ENCODE data around the gene NKPD1.

- TF ChIP-seq, protein P1, sequence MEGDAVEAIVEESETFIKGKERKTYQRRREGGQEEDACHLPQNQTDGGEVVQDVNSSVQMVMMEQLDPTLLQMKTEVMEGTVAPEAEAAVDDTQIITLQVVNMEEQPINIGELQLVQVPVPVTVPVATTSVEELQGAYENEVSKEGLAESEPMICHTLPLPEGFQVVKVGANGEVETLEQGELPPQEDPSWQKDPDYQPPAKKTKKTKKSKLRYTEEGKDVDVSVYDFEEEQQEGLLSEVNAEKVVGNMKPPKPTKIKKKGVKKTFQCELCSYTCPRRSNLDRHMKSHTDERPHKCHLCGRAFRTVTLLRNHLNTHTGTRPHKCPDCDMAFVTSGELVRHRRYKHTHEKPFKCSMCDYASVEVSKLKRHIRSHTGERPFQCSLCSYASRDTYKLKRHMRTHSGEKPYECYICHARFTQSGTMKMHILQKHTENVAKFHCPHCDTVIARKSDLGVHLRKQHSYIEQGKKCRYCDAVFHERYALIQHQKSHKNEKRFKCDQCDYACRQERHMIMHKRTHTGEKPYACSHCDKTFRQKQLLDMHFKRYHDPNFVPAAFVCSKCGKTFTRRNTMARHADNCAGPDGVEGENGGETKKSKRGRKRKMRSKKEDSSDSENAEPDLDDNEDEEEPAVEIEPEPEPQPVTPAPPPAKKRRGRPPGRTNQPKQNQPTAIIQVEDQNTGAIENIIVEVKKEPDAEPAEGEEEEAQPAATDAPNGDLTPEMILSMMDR (conservative IDR thresholded peaks at IDR 0.05; ENCODE audit: low read depth in 2 of 2), result no peak
- no peak for TF ChIP-seq POLR2AphosphoS5 (IDR thresholded peaks at IDR 0.05; ENCODE audit: low read depth)
- no peak for TF ChIP-seq NANOG (IDR thresholded peaks at IDR 0.05; ENCODE audit: borderline replicate concordance)
- TF ChIP-seq, protein P2, sequence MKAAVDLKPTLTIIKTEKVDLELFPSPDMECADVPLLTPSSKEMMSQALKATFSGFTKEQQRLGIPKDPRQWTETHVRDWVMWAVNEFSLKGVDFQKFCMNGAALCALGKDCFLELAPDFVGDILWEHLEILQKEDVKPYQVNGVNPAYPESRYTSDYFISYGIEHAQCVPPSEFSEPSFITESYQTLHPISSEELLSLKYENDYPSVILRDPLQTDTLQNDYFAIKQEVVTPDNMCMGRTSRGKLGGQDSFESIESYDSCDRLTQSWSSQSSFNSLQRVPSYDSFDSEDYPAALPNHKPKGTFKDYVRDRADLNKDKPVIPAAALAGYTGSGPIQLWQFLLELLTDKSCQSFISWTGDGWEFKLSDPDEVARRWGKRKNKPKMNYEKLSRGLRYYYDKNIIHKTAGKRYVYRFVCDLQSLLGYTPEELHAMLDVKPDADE (IDR thresholded peaks at IDR 0.05), result no peak
- TF ChIP-seq JUNB (IDR thresholded peaks at IDR 0.05; ENCODE audit: unreplicated experiment), result no peak
- no peak for TF ChIP-seq EZH2 (IDR thresholded peaks at IDR 0.05; ENCODE audit: low read depth, unreplicated experiment)
- TF ChIP-seq EZH2phosphoT487 (IDR thresholded peaks at IDR 0.05; ENCODE audit: unreplicated experiment), result no peak
- TF ChIP-seq, protein P3, sequence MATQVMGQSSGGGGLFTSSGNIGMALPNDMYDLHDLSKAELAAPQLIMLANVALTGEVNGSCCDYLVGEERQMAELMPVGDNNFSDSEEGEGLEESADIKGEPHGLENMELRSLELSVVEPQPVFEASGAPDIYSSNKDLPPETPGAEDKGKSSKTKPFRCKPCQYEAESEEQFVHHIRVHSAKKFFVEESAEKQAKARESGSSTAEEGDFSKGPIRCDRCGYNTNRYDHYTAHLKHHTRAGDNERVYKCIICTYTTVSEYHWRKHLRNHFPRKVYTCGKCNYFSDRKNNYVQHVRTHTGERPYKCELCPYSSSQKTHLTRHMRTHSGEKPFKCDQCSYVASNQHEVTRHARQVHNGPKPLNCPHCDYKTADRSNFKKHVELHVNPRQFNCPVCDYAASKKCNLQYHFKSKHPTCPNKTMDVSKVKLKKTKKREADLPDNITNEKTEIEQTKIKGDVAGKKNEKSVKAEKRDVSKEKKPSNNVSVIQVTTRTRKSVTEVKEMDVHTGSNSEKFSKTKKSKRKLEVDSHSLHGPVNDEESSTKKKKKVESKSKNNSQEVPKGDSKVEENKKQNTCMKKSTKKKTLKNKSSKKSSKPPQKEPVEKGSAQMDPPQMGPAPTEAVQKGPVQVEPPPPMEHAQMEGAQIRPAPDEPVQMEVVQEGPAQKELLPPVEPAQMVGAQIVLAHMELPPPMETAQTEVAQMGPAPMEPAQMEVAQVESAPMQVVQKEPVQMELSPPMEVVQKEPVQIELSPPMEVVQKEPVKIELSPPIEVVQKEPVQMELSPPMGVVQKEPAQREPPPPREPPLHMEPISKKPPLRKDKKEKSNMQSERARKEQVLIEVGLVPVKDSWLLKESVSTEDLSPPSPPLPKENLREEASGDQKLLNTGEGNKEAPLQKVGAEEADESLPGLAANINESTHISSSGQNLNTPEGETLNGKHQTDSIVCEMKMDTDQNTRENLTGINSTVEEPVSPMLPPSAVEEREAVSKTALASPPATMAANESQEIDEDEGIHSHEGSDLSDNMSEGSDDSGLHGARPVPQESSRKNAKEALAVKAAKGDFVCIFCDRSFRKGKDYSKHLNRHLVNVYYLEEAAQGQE (IDR thresholded peaks at IDR 0.05; ENCODE audit: unreplicated experiment), result no peak
- TF ChIP-seq CREB1 (CRISPR knock-in tag; IDR thresholded peaks at IDR 0.05; ENCODE audit: low read depth), result no peak
- no peak for TF ChIP-seq ZNF114 (CRISPR knock-in tag; IDR thresholded peaks at IDR 0.05)
- no peak for TF ChIP-seq STAT1 (IDR thresholded peaks at IDR 0.05; ENCODE audit: unreplicated experiment)
- TF ChIP-seq, protein P4, sequence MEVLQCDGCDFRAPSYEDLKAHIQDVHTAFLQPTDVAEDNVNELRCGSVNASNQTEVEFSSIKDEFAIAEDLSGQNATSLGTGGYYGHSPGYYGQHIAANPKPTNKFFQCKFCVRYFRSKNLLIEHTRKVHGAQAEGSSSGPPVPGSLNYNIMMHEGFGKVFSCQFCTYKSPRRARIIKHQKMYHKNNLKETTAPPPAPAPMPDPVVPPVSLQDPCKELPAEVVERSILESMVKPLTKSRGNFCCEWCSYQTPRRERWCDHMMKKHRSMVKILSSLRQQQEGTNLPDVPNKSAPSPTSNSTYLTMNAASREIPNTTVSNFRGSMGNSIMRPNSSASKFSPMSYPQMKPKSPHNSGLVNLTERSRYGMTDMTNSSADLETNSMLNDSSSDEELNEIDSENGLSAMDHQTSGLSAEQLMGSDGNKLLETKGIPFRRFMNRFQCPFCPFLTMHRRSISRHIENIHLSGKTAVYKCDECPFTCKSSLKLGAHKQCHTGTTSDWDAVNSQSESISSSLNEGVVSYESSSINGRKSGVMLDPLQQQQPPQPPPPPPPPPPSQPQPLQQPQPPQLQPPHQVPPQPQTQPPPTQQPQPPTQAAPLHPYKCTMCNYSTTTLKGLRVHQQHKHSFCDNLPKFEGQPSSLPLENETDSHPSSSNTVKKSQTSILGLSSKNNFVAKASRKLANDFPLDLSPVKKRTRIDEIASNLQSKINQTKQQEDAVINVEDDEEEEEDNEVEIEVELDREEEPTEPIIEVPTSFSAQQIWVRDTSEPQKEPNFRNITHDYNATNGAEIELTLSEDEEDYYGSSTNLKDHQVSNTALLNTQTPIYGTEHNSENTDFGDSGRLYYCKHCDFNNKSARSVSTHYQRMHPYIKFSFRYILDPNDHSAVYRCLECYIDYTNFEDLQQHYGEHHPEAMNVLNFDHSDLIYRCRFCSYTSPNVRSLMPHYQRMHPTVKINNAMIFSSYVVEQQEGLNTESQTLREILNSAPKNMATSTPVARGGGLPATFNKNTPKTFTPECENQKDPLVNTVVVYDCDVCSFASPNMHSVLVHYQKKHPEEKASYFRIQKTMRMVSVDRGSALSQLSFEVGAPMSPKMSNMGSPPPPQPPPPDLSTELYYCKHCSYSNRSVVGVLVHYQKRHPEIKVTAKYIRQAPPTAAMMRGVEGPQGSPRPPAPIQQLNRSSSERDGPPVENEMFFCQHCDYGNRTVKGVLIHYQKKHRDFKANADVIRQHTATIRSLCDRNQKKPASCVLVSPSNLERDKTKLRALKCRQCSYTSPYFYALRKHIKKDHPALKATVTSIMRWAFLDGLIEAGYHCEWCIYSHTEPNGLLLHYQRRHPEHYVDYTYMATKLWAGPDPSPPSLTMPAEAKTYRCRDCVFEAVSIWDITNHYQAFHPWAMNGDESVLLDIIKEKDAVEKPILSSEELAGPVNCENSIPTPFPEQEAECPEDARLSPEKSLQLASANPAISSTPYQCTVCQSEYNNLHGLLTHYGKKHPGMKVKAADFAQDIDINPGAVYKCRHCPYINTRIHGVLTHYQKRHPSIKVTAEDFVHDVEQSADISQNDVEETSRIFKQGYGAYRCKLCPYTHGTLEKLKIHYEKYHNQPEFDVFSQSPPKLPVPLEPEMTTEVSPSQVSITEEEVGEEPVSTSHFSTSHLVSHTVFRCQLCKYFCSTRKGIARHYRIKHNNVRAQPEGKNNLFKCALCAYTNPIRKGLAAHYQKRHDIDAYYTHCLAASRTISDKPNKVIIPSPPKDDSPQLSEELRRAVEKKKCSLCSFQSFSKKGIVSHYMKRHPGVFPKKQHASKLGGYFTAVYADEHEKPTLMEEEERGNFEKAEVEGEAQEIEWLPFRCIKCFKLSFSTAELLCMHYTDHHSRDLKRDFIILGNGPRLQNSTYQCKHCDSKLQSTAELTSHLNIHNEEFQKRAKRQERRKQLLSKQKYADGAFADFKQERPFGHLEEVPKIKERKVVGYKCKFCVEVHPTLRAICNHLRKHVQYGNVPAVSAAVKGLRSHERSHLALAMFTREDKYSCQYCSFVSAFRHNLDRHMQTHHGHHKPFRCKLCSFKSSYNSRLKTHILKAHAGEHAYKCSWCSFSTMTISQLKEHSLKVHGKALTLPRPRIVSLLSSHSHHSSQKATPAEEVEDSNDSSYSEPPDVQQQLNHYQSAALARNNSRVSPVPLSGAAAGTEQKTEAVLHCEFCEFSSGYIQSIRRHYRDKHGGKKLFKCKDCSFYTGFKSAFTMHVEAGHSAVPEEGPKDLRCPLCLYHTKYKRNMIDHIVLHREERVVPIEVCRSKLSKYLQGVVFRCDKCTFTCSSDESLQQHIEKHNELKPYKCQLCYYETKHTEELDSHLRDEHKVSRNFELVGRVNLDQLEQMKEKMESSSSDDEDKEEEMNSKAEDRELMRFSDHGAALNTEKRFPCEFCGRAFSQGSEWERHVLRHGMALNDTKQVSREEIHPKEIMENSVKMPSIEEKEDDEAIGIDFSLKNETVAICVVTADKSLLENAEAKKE (CRISPR knock-in tag; IDR thresholded peaks at IDR 0.05), result no peak
These were observed 1.4 kb downstream of the NKPD1 start for GRCh38 chr19:45159210-45159970.
